SJCRH30 (cell line): ENCODE data around the gene ZNF480. TPM values are rescaled to one million over a fixed set of nuclear protein-coding genes. Genes with fewer than 3 reads are reported as not detected.
"Not testable (repeated sequence)": the region's sequence is repeated elsewhere in the genome, so short reads cannot be mapped to it uniquely, and the experiment has no call there.

Experiments used
- DNase-seq, 2 experiments: peaks; one replicate each; pipeline ENCODE4 v3.0.0-alpha.2; 2015 to 2020
- H3K27ac ChIP-seq: fragments of 250-450 bp; sonication (Bioruptor Pico); 2 replicates; pipeline ENCODE4 v1.5.1; 2020; ENCODE audit warnings: mild to moderate bottlenecking, moderate library complexity
- H3K27me3 ChIP-seq: fragments of 250-450 bp; sonication (Bioruptor Pico); 2 replicates; pipeline ENCODE4 v1.5.1; 2020; ENCODE audit warnings: mild to moderate bottlenecking, moderate library complexity
- H3K36me3 ChIP-seq: fragments of 250-450 bp; sonication (Bioruptor Pico); 2 replicates; pipeline ENCODE4 v1.5.1; 2020; ENCODE audit warnings: mild to moderate bottlenecking, moderate library complexity
- H3K4me1 ChIP-seq: fragments of 250-450 bp; sonication (Bioruptor Pico); 2 replicates; pipeline ENCODE4 v1.5.1; 2020; ENCODE audit warnings: mild to moderate bottlenecking, moderate library complexity
- H3K4me3 ChIP-seq: fragments of 250-450 bp; sonication (Bioruptor Pico); 2 replicates; pipeline ENCODE4 v1.5.1; 2020; ENCODE audit warnings: mild to moderate bottlenecking, moderate library complexity
- H3K9me3 ChIP-seq: fragments of 250-450 bp; sonication (Bioruptor Pico); replicated peaks from 2 replicates; pipeline ENCODE4 v1.5.1; 2020; ENCODE audit warnings: mild to moderate bottlenecking, moderate library complexity
- total RNA-seq: library from RNA; depleted of rRNA; stranded (reverse); fragments of >200 nt; shearing (Covaris generic); gene quantifications from 2 replicates; pipeline ENCODE4 v1.2.3, GENCODE V29; 2014; rRNA removed

The ZNF480 gene
- total RNA-seq: 14.6 and 17.3 TPM in 2 replicates

DNA sequence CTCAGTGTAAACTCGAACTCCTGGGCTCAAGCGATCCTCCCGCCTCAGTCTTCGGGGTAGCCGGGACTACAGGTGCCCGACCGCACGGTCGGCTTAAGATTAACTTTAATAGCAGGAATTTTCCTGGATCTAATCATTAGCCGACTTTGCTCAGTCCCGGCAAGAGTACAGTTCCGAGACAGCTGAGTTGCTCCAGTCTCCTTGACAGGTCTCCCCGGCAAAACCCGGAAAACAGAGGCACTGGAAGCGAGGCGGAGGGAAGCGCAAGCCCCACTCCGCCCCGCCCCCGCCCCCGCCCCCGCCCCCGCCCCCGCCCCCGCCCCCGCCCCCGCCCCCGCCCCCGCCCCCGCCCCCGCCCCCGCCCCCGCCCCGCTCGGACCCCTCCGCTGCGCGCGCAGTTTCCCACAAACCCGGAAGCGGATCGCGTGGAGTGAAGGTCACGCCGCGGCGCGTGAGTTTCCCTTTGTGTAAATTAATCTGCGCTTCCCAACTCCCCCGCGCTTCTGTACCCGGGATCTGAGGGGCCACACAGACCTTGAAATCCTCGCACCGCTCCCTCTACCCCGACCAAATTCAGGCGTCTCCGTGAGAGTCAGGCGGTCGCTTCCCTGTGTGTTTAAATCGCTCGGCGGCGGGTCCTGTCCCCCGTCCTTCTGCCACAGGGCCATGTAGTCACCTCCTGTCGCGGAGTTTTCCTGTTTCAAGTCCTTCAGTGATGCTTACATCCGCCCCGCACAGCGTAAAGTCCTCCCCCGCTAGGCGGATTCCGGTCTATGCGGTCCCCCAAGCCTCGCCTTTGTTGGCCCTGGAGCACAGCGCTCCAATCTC is at the start of gene ZNF480:
ZNF480 (plus strand) TSS at position 397 of the 828 bp plus-strand sequence. CDS start 3,244 bp downstream, outside the sequence.
- Histone ChIP-seq H3K36me3 (peaks cover 34% of the 10 kb centered on the region), H3K27me3 (no peaks in the 10 kb centered on the region), H3K9me3 (no peaks in the 10 kb centered on the region; the same call in none of the 2 replicates), H3K4me3 (peak within 1 kb of the TSS; percentile 100), H3K4me1 (no peaks in the 10 kb centered on the region), H3K27ac (peak within 1 kb of the TSS; percentile 96)
- DNase-seq: peak; percentile 80

DNA sequence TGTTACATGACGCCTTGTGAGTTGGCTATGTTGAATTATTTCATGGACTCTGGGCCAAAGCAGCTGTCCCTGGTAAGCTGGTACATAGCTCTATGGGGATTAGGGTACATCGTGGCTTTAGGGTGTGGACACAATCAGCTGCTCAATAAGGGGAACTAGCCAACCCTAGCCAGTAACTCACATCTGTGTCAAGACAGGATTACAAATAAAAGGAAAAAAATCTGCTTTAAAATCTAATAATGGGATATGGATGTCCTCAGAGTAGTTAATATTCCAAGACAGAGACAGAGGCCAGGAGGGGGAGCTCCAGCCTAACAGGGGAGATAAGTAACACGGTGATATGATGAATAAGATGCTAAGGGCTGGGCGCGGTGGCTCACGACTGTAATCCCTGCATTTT is 48.7 kb upstream of the ZNF480 start:
- no peak overlapping the region for H3K27ac ChIP-seq
- no peaks in the 10 kb centered on the region for H3K4me1 ChIP-seq
- no peaks in the 10 kb centered on the region for H3K36me3 ChIP-seq
- H3K4me3 ChIP-seq: no peak overlapping the region
- peak; percentile 53 to 70 for DNase-seq
- H3K27me3 ChIP-seq: no peaks in the 10 kb centered on the region
- H3K9me3 ChIP-seq: no peaks in the 10 kb centered on the region

DNA sequence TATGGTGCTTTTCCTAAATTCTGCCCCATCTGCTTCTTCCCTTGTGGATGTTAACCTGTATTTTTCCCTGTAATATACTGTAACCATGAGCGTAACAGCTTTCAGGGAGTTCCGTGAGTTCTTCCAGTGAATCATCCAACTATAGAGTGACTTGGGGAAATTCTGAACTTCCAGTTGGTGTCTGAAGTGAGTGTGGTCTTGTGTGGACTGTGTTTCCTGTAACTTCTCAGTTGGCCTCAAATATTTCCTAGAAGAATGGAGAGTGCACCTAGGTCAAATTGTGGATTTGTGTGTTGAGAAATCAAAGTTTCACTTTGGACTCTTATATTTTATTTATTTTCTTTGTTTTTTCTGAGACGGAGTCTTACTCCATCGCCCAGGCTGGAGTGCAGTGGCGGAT is 38.5 kb upstream of the ZNF480 start:
- no peak for DNase-seq
- H3K9me3 ChIP-seq: no peaks in the 10 kb centered on the region
- H3K4me3 ChIP-seq: no peak overlapping the region
- no peak overlapping the region for H3K27ac ChIP-seq
- no peaks in the 10 kb centered on the region for H3K4me1 ChIP-seq
- H3K36me3 ChIP-seq: no peaks in the 10 kb centered on the region
- H3K27me3 ChIP-seq: no peaks in the 10 kb centered on the region

DNA sequence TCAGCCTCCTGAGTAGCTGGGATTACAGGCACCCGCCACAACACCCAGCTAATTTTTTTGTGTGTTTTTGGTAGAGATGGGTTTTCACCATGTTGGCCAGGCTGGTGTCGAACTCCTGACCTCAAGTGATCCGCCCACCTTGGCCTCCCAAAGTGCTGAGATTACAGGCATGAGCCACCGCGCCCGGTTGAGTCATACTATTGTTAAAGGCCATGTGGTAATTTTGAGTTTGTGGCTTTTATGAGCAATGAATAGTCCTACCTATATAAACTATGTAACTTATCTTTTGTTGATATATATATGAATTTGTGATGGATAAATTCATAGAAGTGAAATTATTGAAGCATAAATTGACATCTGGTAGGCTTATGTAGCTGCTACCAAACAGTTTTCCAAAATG is 31.4 kb upstream of the ZNF480 start:
- H3K27me3 ChIP-seq, H3K4me1 ChIP-seq, H3K36me3 ChIP-seq, H3K27ac ChIP-seq, DNase-seq, H3K9me3 ChIP-seq, H3K4me3 ChIP-seq: not testable (repeated sequence)

DNA sequence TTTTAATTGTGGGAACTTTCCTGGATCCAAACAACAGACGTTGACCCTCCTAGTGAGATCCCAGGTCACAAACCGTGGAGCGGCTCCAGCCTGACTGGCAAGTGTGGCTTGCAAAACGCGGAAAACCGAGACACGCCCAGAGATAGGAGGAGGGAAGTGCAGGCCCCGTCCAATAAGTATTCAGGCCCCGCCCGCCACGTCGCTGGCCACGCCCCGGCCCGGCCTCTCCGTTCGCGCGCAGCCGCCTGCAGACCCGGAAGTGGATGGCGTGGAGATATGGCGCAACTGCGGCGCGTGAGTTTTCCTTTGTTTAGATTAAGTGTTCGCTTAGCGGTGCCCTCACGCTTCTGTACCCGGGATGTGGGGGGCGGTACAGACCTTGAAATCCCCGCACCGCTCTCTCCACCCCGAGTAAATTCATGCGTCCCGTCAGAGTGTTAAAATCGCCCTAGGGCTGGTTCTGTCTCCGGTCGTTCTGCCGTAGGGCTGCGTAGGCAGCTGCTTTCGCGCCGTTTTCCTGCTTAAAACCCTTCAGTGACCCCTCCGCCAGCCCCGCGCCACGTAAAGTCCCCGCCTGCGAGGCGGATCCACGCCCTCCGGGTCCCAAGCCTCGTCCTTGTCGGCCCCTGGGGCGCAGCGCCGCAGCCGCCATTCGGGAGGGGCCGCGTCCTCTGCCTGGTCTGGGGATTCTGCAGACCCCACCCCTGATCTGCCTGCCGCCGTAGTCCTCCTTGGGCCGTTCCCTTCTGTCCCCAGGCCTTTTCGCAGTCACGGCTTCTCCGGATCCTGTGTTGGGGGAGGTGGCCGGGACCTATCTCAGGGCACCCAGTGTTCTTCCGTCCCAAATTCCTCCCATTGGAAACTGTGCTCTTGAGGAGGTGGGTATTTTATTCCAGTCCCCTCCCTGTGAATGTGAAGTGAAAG is 27.4 kb upstream of the ZNF480 start, which contains the start of gene ZNF766:
ZNF766 (plus strand) TSS at position 250 of the 924 bp plus-strand sequence; CDS start at position 277, 27 bp downstream.
- peak; percentile 96 to 97 for DNase-seq
- no peaks in the 10 kb centered on the region for H3K27me3 ChIP-seq
- H3K27ac ChIP-seq: peak within 1 kb of the TSS; percentile 92
- H3K9me3 ChIP-seq: peaks cover 8% of the 10 kb centered on the region; the same call in 1 of the 2 replicates
- H3K36me3 ChIP-seq: peaks cover 26% of the 10 kb centered on the region
- 0 out of 2 replicates have a peak, but pooled peaks cover 2% of the 10 kb centered on the region for H3K4me1 ChIP-seq
- H3K4me3 ChIP-seq: peak within 1 kb of the TSS; percentile 78

DNA sequence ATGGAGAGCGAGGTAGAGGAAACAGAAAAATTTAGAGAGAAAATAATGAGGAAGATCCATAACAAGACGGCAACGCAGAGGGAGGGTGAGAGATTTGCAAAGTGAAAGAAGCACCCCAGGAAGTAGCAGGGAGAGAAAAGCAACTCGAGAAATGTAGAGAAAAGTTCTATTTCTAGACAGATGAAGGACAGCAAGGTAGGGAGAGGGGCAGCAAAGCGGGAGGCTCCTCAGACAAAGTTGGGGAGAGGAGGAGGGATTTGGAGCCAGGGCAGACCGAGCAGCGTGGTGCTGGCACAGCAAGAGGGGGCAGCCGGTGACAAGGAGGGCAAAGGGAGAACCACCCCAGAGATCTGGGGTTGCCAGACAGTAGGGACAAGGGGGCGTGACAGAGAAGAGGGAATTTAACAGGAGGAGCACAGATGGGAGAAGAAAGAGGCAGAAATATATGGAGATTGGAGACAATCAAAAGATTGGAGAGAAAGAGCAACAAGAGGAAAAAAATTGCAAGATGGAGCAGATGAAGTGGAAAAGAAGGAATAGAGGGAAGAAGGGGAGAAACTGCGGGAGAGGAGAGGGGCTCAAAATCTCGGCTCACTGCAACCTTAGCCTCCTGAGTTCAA is 26.6 kb upstream of the ZNF480 start:
- Histone ChIP-seq H3K4me3 (peak overlapping the region; percentile 78), H3K9me3 (peaks cover 8% of the 10 kb centered on the region; the same call in 1 of the 2 replicates), H3K36me3 (peaks cover 30% of the 10 kb centered on the region), H3K27me3 (no peaks in the 10 kb centered on the region), H3K4me1 (0 out of 2 replicates have a peak, but pooled peaks cover 2% of the 10 kb centered on the region), H3K27ac (peak overlapping the region; percentile 92)
- peak; percentile 13 to 27 for DNase-seq

DNA sequence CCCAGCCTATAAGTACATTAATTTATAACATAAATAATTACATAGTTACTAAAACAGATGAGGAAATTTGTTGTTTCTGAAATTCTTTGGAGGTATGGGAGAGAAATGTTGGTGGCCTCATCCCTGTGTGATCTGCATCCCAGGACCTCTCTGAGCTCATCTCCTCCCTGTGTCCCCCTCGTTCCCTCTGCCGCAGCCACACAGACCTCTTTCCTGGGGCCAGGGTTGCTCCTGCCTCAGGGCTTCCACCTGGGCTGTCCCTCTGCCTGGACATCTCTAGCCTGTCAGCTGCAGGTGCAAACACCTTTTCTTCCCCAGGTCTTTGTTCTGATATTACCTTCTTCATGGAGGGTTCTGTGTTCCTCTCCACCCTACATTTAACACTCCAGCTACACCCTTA is 23.7 kb upstream of the ZNF480 start:
- Histone ChIP-seq H3K4me1 (0 out of 2 replicates have a peak, but pooled peaks cover 2% of the 10 kb centered on the region), H3K27me3 (no peaks in the 10 kb centered on the region), H3K9me3 (peaks cover 9% of the 10 kb centered on the region), H3K36me3 (peaks cover 34% of the 10 kb centered on the region), H3K4me3 (no peak overlapping the region), H3K27ac (no peak overlapping the region)
- DNase-seq: no peak

DNA sequence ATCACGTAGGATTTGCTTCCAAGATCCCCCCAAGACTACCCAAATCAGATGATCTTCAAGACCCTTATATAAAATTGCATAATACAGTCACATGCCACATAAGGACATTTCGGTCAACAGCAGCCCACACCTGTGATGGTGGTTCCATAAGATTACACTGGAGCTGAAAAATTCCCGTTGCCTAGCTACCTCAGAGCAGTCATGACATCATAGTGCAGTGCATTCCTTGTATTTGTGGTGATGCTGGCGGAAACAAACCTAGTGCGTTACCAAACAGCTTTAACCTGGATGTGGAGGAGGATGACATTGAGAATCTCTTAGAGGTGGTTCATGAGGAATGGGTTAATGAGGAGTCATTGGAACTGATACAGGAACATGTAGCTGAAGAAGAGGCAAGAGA is 22.8 kb upstream of the ZNF480 start:
- Histone ChIP-seq H3K9me3 (peaks cover 11% of the 10 kb centered on the region), H3K36me3 (peaks cover 40% of the 10 kb centered on the region), H3K27ac (no peak overlapping the region), H3K27me3 (no peaks in the 10 kb centered on the region), H3K4me3 (no peak overlapping the region), H3K4me1 (no peaks in the 10 kb centered on the region)
- DNase-seq: no peak

DNA sequence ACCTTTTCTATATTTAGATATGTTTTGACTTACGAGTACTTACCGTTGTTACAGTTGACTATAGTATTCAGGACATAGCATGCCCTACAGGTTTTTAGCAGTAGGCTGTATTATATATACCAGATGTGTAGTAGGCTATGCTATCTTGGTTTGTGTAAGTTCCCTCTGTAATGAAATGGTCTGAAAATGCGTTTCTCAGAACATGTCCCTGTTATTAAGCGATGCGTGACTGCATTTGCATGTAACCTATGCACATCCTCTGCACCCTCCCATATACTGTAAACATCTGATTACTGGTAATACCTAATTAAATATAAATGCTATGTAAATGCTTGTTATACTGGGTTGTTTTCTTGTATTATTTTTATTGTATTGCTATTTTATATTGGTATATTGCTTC is 21.0 kb upstream of the ZNF480 start:
- H3K27ac ChIP-seq: no peak overlapping the region
- no peak overlapping the region for H3K4me3 ChIP-seq
- peaks cover 40% of the 10 kb centered on the region for H3K36me3 ChIP-seq
- no peak for DNase-seq
- peaks cover 13% of the 10 kb centered on the region for H3K9me3 ChIP-seq
- H3K27me3 ChIP-seq: no peaks in the 10 kb centered on the region
- H3K4me1 ChIP-seq: no peaks in the 10 kb centered on the region

DNA sequence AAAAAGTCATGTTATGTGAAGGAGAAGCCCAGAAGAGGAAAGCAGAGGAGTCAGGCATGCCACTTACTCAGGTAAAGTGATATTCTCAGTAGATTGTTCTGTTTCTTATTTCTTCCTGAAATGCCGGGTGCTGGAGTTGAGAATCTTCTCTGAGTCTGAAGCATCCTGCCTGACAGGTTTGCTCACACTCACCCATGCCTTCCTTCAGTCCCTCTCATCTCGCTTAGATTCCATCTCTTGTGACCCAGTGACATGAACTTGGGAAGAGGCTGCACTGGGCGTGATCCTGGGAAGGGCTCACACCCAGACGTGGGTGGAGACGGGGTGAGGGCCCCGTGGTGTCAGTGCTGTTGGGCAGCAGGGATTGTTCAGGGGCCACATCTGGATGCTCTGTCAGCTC is 19.5 kb upstream of the ZNF480 start:
- Histone ChIP-seq H3K36me3 (peaks cover 43% of the 10 kb centered on the region), H3K9me3 (peaks cover 20% of the 10 kb centered on the region), H3K4me1 (no peaks in the 10 kb centered on the region), H3K27me3 (no peaks in the 10 kb centered on the region), H3K27ac (no peak overlapping the region), H3K4me3 (no peak overlapping the region)
- no peak for DNase-seq

DNA sequence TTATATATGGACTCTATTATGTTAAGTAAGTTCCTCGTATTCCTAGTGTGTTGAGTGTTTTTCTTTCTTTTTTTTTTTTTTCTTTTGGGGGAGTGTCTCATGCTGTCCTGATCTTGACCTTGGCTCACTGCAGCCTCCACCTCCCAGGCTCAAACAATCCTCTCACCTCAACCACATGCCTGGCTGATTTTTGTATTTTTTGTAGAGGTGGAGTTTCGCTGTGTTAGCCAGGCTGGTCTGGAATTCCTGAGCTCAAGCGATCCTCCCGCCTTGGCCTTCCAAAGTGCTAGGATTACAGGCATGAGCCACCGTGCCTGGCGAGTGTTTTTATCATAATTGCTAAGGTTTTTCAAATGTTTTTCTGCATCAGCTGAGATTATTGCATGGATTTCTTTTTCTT is 10.7 kb upstream of the ZNF480 start:
- Histone ChIP-seq H3K27me3 (no peaks in the 10 kb centered on the region), H3K4me3 (no peak overlapping the region), H3K36me3 (peaks cover 88% of the 10 kb centered on the region), H3K9me3 (peaks cover 7% of the 10 kb centered on the region), H3K4me1 (no peaks in the 10 kb centered on the region), H3K27ac (no peak overlapping the region)
- DNase-seq: no peak

DNA sequence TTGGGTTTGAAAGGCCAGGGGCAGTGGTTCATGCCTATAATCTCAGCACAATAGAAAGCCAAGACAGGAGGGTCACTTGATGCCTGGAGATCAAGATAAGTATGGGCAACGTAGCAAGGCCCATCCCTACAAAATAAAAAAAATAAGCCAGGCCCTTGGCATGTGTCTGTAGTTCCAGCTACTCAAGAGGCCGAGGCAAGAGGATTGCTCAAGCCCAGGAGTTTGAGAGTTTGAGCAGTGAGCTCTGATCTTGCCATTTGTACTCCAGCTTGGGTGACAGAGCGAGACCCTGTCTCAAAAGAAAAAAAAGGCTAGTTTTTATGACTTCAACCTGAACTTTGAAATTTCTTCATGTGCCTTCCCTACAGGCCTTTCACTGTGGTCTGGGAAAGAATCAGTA is 5.2 kb upstream of the ZNF480 start:
- no peaks in the 10 kb centered on the region for H3K4me1 ChIP-seq
- H3K4me3 ChIP-seq: no peak overlapping the region
- H3K36me3 ChIP-seq: peaks cover 41% of the 10 kb centered on the region
- H3K9me3 ChIP-seq: no peaks in the 10 kb centered on the region
- no peak overlapping the region for H3K27ac ChIP-seq
- no peak for DNase-seq
- H3K27me3 ChIP-seq: no peaks in the 10 kb centered on the region

DNA sequence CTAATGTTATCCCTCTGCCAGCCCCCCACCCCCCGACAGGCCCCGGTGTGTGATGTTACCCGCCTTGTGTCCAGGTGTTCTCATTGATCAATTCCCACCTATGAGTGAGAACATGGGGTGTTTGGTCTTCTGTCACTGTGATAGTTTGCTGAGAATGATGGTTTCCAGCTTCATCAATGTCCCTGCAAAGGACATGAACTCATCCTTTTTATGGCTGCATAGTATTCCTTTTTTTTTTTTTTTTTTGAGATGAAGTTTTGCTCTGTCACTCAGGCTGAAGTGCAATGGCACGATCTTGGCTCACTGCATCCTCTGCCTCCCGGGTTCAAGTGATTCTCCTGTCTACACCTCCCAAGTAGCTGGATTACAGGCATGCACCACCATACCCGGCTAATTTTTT is 4.0 kb upstream of the ZNF480 start:
- not testable (repeated sequence) for DNase-seq, H3K4me1 ChIP-seq
- H3K36me3 ChIP-seq: peaks cover 38% of the 10 kb centered on the region

DNA sequence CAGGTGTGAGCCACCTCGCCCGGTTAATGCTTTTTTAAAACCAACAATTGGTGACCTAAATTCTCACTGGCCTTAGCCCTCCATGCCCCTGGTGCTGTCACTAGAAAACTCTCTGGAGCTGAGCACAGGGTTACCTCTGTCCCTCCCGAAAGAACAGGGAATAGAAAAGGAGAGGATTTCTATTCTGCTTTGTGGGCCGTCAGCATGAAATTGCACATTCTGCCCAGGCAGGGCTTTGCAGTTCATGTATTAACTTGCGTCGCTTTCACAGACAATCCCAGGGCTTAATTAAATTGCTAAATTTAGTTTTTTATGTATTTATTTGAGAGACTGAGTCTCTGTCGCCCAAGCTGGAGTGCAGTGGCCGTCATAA is 583 bp upstream of the ZNF480 start:
- H3K4me3 ChIP-seq: peak overlapping the region; percentile 100
- no peak for DNase-seq

More for the DNA sequence above, 4.0 kb upstream of the ZNF480 start:
- H3K27ac ChIP-seq, H3K4me3 ChIP-seq, H3K27me3 ChIP-seq, H3K9me3 ChIP-seq: not testable (repeated sequence)

More for the DNA sequence above, 583 bp upstream of the ZNF480 start:
- Histone ChIP-seq H3K27me3 (no peaks in the 10 kb centered on the region), H3K36me3 (peaks cover 30% of the 10 kb centered on the region), H3K27ac (no peak overlapping the region), H3K9me3 (no peaks in the 10 kb centered on the region; the same call in none of the 2 replicates), H3K4me1 (no peaks in the 10 kb centered on the region)
